Endothelial cell of umbilical vein (primary cell): Measurements from ENCODE around the gene LRRC10B. TPM values are rescaled to one million over a fixed set of nuclear protein-coding genes. Genes with fewer than 3 reads are reported as not detected.

Source experiments
- BruUV-seq: library from RNA; stranded (reverse); fragments of 400-500 nt; replicated peaks from 2 replicates; lab custom pipeline; 2021; lab: Mats Ljungman, UMichigan
- CTCF ChIA-PET: fragments of 300-600, 350-600 bp; sonication (Branson Sonifier 250); formaldehyde crosslinking; loops from one replicate; lab custom pipeline; 2021; ENCODE audit warnings: antibody characterized with exemption, inconsistent platforms; lab: Charles Lee
- POLR2A ChIA-PET: fragments of 300-600, 350-600 bp; sonication (Branson Sonifier 250); formaldehyde crosslinking; loops from one replicate; lab custom pipeline; 2021; ENCODE audit warnings: antibody characterized with exemption, inconsistent platforms; lab: Charles Lee
- DNase-seq: peaks from one replicate; pipeline ENCODE4 v3.0.0-alpha.2; 2011; ENCODE audit warnings: low read depth, low spot score
- FAIRE-seq: peaks from 2 replicates; lab custom pipeline; 2011; peaks lifted over from hg19 to GRCh38; lab: Jason Lieb, UNC
- H2AFZ ChIP-seq: 2 replicates; pipeline ENCODE4 v1.6.0; 2012; ENCODE audit warnings: low read depth, low read length, control low read depth, inconsistent platforms
- H3K27ac ChIP-seq: 2 replicates; pipeline ENCODE4 v1.5.1; 2011; ENCODE audit warnings: low read depth, mild to moderate bottlenecking, control low read depth, low read length, moderate library complexity; ENCODE audit not compliant: insufficient read depth
- H3K27me3 ChIP-seq, 2 experiments: 2 replicates each; pipeline versions ENCODE4 v1.6.0 to v1.6.1; 2011; ENCODE audit warnings: low read length in 2 of 2, mixed read lengths in 1 of 2; ENCODE audit not compliant: control insufficient read depth in 2 of 2, insufficient read depth in 2 of 2
- H3K36me3 ChIP-seq, 2 experiments: 2 replicates in 1 of 2; 3 replicates in 1 of 2; pipeline ENCODE4 v1.5.1; 2011; ENCODE audit warnings: low read length in 2 of 2, mild to moderate bottlenecking in 1 of 2, moderate library complexity in 1 of 2; ENCODE audit not compliant: control insufficient read depth in 2 of 2, insufficient read depth in 2 of 2; ENCODE audit errors: extremely low read depth in 1 of 2
- H3K4me1 ChIP-seq: 3 replicates; pipeline ENCODE4 v1.5.1; 2011; ENCODE audit warnings: mild to moderate bottlenecking, low read length; ENCODE audit not compliant: control insufficient read depth, insufficient read depth; ENCODE audit errors: extremely low read depth
- H3K4me2 ChIP-seq: 2 replicates; pipeline ENCODE4 v1.6.1; 2011; ENCODE audit warnings: low read length, control low read depth, mixed read lengths; ENCODE audit not compliant: insufficient read depth
- H3K4me3 ChIP-seq, 3 experiments: fragments of 200-600 bp in 1 of 3; sonication (generic), shearing (Covaris generic) in 1 of 3; replicated peaks in 1 of 3; 2 replicates each; pipeline ENCODE4 v1.5.1; 2011 to 2016; ENCODE audit warnings: control low read depth in 3 of 3, low read length in 3 of 3, mild to moderate bottlenecking in 2 of 3, inconsistent platforms in 1 of 3, low read depth in 1 of 3, moderate library complexity in 1 of 3; ENCODE audit not compliant: insufficient read depth in 1 of 3
- H3K79me2 ChIP-seq: 2 replicates; pipeline ENCODE4 v1.6.0; 2012; ENCODE audit warnings: low read length, inconsistent platforms; ENCODE audit not compliant: control insufficient read depth, insufficient read depth
- H3K9ac ChIP-seq: replicated peaks from 2 replicates; pipeline ENCODE3; 2011; ENCODE audit warnings: low read length, control low read depth; ENCODE audit not compliant: insufficient read depth; ENCODE audit errors: extremely low read depth
- H3K9me1 ChIP-seq: replicated peaks from 3 replicates; pipeline ENCODE4 v1.6.0; 2011; ENCODE audit warnings: mild to moderate bottlenecking, low read length; ENCODE audit not compliant: control insufficient read depth, insufficient read depth; ENCODE audit errors: extremely low read depth
- H3K9me3 ChIP-seq: replicated peaks from 2 replicates; pipeline ENCODE4 v1.5.1; 2012; ENCODE audit warnings: low read length, inconsistent platforms; ENCODE audit not compliant: control insufficient read depth, insufficient read depth
- H4K20me1 ChIP-seq: replicated peaks from 2 replicates; pipeline ENCODE3; 2011; ENCODE audit warnings: mild to moderate bottlenecking, low read length; ENCODE audit not compliant: control insufficient read depth, insufficient read depth; ENCODE audit errors: extremely low read depth
- CTCF ChIP-seq, 2 donors: IDR thresholded peaks; 1 replicate in 1 of 2; 2 replicates in 1 of 2; pipeline ENCODE4 v1.5.1; 2011; ENCODE audit warnings: low read length in 2 of 2, mild to moderate bottlenecking in 2 of 2, moderate library complexity in 2 of 2, control low read depth in 1 of 2, inconsistent platforms in 1 of 2, low read depth in 1 of 2; ENCODE audit not compliant: insufficient read depth in 1 of 2; ENCODE audit errors: extremely low read depth in 1 of 2
- EZH2 ChIP-seq: IDR thresholded peaks from 2 replicates; pipeline ENCODE4 v1.6.1; 2012; ENCODE audit warnings: borderline replicate concordance, low read depth, mild to moderate bottlenecking, moderate library complexity, low read length, inconsistent platforms; ENCODE audit not compliant: severe bottlenecking
- FOS ChIP-seq: IDR thresholded peaks from 2 replicates; pipeline ENCODE4 v1.6.1; 2011; ENCODE audit warnings: mild to moderate bottlenecking, low read length, moderate library complexity, borderline replicate concordance; ENCODE audit not compliant: insufficient read depth
- GATA2 ChIP-seq: IDR thresholded peaks from 2 replicates; pipeline ENCODE4 v1.7.0; 2011; ENCODE audit warnings: low read depth, mild to moderate bottlenecking, moderate library complexity, mixed read lengths, low read length; ENCODE audit not compliant: insufficient read length, insufficient read depth
- JUN ChIP-seq: IDR thresholded peaks from 2 replicates; pipeline ENCODE4 v1.6.1; 2011; ENCODE audit warnings: borderline replicate concordance, low read depth; ENCODE audit not compliant: insufficient read length, insufficient read depth
- MYC ChIP-seq: IDR thresholded peaks from one replicate; pipeline ENCODE4 v1.6.1; 2011; ENCODE audit warnings: mild to moderate bottlenecking, low read depth, low read length
- POLR2A ChIP-seq: IDR thresholded peaks from 2 replicates; pipeline ENCODE4 v1.6.1; 2012; ENCODE audit warnings: low read depth, mild to moderate bottlenecking, control low read depth, low read length
- POLR2AphosphoS5 ChIP-seq: IDR thresholded peaks from 2 replicates; pipeline ENCODE4 v1.6.1; 2012; ENCODE audit warnings: low read depth, mild to moderate bottlenecking, control low read depth, low read length, moderate library complexity; ENCODE audit not compliant: insufficient read depth
- dilution Hi-C: fragments of 300-500 bp; cut with MboI; formaldehyde crosslinking; loops from one replicate; pipeline ENCODE4 v1.15.0; 2019; ENCODE audit warnings: low sequenced_read_pairs; ENCODE audit not compliant: extremely low pct_ligation_motif_present
- intact Hi-C: fragments of 100-400 bp; cut with micrococcal nuclease; formaldehyde crosslinking; loops from one replicate; pipeline ENCODE4 v1.10.0; 2022
- polyA plus RNA-seq, 4 experiments: library from polyadenylated mRNA; depleted of rRNA in 3 of 4; stranded (reverse) in 3 of 4; unstranded in 1 of 4; fragments of >200 nt; gene quantifications; 2 replicates each; pipeline versions ENCODE4 v1.2.1 to v1.2.3, GENCODE V29; 2011 to 2012; ENCODE audit warnings: missing spikeins in 1 of 4
- total RNA-seq: library from RNA; stranded (reverse); gene quantifications from 2 replicates; pipeline ENCODE4 v1.2.3, GENCODE V29; 2021
- TF ChIP-seq, protein P1 (sequence below): IDR thresholded peaks from 2 replicates; pipeline ENCODE4 v1.6.1; 2011; ENCODE audit not compliant: insufficient read depth, insufficient read length

LRRC10B gene
- total and polyA plus RNA-seq, 2 donors (not counting 3 experiments of a cell fraction or from before 2014, with no cell fraction given) = not detected

GRCh38 chr11:61474013-61474643 is 34.4 kb upstream of the LRRC10B start:
- no peak for DNase-seq
- Histone ChIP-seq H3K9me3 (no peaks in the 10 kb centered on the region), H3K9ac (no peak overlapping the region), H3K9me1 (no peaks in the 10 kb centered on the region), H3K4me1 (no peaks in the 10 kb centered on the region), H3K79me2 (no peaks in the 10 kb centered on the region), H3K36me3 (peaks cover 0 to 4% of the 10 kb centered on the region in 2 experiments), H3K27ac (no peak overlapping the region), H2AFZ (no peak overlapping the region), H4K20me1 (no peaks in the 10 kb centered on the region), H3K27me3 (no peaks in the 10 kb centered on the region), H3K4me2 (no peak overlapping the region), H3K4me3 (no peak overlapping the region)
- intact Hi-C loops = no loop called here
- no peak for FAIRE-seq
- BruUV-seq = no TSS peak
- ChIA-PET CTCF (interaction anchor here (0.7 to 11.5 kb wide), 3 partner anchors 28 to 193 kb away, joined by 3 to 221 read pairs (median 14); no protein-coding TSS in a partner anchor), POLR2A (no interaction called here)
- TF ChIP-seq EZH2 (no peak), POLR2A (no peak), JUN (no peak), MYC (no peak)
- dilution Hi-C loops = no loop called here

- Histone ChIP-seq H3K27me3 (no peaks in the 10 kb centered on the region), H3K27ac (no peak overlapping the region), H3K36me3 (peaks cover 0 to 3% of the 10 kb centered on the region in 2 experiments), H3K9me1 (no peaks in the 10 kb centered on the region), H3K4me3 (no peak overlapping the region), H3K9me3 (no peaks in the 10 kb centered on the region), H3K4me2 (no peak overlapping the region), H3K9ac (no peak overlapping the region), H4K20me1 (no peaks in the 10 kb centered on the region), H3K4me1 (no peaks in the 10 kb centered on the region), H2AFZ (no peak overlapping the region), H3K79me2 (no peaks in the 10 kb centered on the region)
- TF ChIP-seq MYC (no peak), CTCF (IDR thresholded peaks at IDR 0.05; ENCODE audit: extremely low read depth in 1 of 2, insufficient read depth in 1 of 2, low read depth in 1 of 2, low read length in 2 of 2) (no peak), GATA2 (no peak), POLR2A (no peak), EZH2 (no peak), POLR2AphosphoS5 (no peak), JUN (no peak), FOS (no peak)
- TF ChIP-seq, protein P1, sequence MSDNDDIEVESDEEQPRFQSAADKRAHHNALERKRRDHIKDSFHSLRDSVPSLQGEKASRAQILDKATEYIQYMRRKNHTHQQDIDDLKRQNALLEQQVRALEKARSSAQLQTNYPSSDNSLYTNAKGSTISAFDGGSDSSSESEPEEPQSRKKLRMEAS = no peak
- intact Hi-C loops (no loop called here), dilution Hi-C loops (no loop called here)
- BruUV-seq = no TSS peak
- POLR2A ChIA-PET = no interaction called here
- CTCF ChIA-PET = interaction anchor here (0.6 to 11.5 kb wide), 6 partner anchors 11 to 885 kb away, joined by 3 to 221 read pairs (median 10); no protein-coding TSS in a partner anchor
- no peak for FAIRE-seq
- no peak for DNase-seq
These were observed 33.1 kb upstream of the LRRC10B start for GRCh38 chr11:61475433-61475832.
